ENCODE results near the gene CYP21A2.
"Not testable (repeated sequence)": the region's sequence is repeated elsewhere in the genome, so short reads cannot be mapped to it uniquely, and the experiment has no call there.

The CYP21A2 gene

DNA sequence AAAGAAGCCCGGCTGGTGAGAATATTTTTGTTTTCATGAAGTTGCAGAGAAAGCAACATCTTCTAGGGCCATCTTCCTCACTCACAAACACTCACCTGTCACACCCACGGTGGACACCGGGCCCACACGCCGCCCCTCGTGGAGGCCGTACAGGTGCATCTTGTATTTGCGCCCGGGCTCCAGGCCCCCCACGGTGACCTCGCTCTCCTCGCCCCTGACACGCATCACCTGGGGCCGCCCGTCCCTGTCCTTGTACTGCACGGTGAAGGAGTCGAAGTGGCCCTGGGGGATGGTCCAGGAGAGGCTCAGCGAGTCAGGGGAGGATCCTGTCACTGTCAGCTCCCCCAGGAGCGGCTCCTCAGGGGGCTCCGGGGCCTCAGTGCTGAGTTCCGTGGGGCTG is 17.5 kb downstream of the CYP21A2 start:
- DNase-seq, result not testable (repeated sequence)

DNA sequence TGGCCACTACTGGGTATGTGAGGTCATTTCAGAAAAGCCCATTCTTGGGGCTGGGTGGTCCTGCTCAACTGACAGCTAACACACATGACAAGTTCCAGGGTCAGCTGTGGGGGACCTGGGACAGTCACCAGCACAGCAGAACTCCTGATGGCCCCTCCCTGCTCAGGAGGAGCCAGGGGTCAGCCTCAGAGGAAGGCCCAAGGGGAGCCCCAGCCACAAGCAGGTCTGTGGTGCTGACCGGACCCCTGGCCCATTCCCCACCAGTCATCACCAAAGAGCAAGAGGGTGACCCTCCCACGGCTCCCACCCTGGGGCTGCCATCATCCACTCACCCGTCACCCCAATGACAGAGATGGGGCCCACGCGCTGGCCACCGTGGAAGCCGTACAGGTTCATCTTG is 18.0 kb downstream of the CYP21A2 start:
- DNase-seq, result no peak

DNA sequence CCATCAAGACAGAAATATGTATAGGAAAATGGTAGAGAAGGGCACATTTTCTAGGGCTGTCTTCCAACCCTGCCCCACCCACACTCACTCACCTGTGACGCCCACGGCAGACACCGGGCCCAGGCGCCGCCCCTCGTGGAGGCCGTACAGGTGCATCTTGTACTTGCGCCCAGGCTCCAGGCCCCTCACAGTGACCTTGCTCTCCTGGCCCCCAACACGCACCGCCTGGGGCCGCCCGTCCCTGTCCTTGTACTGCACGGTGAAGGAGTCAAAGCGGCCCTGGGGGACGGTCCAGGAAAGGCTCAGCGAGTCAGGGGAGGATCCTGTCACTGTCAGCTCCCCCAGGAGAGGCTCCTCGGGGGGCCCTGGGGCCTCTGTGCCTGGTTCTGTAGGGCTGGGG is 19.8 kb downstream of the CYP21A2 start:
- DNase-seq, result no peak

DNA sequence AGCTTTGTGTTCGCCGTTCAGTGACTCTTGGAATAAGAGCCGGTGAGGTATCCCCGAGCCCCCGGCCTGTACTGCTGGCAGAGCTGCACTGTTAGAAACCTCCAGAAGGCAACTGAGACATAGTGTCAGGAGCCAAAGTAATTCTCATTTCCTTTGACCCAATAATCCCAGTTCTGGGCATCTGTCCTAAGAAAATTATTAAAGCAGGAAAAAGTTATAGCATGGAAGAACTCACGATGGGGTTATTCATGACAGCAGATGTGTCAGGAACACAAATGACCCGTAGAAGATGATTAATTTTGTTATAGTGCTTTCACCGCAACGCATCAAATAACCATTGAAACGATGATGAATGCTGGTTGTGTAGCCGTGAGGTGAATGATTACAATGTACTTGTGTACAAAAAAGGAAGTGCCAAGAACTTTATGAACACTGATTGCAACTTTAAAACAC is 20.3 kb downstream of the CYP21A2 start:
- no peak for DNase-seq

DNA sequence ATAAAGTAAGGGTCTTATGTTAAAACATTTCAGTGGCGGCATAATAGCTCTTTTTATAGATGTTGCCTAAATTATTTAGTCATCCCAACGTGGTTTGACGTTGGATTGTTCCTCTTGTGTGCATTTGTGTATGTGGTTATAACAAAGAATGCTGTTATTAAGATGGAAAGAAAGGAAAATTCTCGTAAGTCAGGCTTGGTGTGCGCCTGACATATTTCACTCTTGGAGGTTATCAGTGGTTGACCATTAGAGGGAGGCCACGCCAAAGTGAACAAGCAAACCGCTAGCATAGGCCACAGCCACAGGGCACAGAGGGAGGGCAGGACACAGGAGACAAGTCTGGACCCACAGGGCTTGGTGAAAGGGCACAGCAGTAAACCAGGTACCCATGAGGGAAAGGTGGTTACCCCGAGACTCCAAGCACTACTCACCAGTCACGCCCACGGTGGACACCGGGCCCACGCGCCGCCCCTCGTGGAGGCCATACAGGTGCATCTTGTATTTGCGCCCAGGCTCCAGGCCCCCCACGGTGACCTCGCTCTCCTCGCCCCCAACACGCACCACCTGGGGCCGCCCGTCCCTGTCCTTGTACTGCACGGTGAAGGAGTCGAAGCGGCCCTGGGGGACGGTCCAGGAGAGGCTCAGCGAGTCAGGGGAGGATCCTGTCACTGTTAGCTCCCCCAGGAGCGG is 22.9 kb downstream of the CYP21A2 start:
- no peak for DNase-seq

DNA sequence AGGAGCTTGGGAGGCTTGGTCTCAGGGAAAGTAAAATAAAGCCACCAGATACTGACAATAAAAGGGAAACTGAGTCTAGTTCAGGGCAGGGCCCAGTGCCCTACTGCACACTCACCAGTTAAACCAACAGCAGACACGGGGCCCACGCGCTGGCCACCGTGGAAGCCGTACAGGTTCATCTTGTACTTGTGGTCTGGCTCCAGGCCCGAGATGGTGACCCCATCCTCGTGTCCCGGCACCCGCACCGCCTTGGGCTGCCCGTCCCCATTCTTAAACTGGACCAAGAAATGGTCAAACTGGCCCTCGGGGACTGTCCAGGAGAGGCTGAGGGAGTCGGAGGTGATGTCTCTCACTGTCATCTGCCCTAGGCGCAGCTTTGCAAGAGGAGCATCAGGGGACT is 26.5 kb downstream of the CYP21A2 start:
- DNase-seq, result no peak

DNA sequence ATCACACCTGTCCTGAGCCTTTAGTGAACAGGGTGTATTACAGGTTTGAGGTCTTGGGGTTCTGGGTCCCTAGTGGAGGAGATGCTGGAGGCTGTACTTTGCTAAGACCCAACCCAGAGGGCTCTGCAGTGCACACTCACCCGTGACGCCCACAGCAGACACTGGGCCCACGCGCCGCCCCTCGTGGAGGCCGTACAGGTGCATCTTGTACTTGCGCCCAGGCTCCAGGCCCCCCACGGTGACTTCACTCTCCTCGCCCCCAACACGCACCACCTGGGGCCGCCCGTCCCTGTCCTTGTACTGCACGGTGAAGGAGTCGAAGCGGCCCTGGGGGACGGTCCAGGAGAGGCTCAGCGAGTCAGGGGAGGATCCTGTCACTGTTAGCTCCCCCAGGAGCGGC is 29.3 kb downstream of the CYP21A2 start:
- not testable (repeated sequence) for DNase-seq

DNA sequence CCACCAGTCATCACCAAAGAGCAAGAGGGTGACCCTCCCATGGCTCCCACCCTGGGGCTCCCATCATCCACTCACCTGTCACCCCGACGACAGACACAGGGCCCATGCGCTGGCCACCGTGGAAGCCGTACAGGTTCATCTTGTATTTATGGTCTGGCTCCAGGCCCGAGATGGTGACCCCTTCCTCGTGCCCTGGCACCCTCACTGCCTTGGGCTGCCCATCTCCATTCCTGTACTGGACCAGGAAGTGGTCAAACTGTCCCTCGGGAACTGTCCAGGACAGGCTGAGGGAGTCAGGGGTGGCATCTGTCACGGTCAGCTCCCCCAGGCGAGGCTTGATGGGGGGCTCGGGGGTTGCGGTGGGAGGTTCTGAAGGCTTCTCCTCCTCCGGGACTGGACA is 30.1 kb downstream of the CYP21A2 start:
- DNase-seq, result not testable (repeated sequence)

DNA sequence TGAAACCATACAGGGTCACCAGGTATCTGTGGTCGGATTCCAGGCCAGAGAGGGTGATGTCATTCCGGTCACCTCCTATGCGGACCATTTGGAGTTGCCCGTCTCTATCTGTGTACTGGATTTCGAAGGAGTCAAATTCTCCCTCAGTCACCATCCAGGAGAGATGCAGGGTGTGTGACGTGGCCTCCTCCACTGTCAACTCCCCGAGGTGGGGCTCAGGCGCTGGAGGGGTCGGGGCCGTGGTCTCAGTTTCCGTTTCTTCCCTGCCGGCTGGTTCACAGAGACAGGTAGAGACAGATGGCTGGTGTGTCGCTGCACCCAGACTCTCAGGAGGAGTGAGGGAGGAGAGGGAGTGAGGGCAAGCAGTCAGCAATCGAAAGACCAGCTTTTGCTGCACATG is 30.7 kb downstream of the CYP21A2 start:
- no peak for DNase-seq

DNA sequence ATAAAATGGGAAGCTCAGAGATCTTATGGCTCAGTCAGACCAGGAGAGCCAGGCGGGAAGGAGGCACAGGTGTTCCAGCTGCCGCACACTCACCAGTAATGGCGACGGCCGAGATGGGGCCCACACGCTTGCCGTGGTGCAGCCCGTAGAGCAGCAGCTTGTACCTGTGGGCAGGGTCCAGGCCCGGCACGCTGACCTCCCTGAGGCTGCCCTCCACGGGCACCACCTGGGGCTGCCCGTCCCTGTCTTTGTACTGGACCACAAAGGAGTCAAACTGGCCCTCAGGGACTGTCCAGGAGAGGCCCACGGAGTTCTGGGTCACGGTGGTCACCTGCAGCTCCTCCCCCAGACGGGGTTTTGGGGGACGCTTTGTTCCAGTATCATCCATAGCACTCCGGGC is 31.2 kb downstream of the CYP21A2 start:
- no peak for DNase-seq

DNA sequence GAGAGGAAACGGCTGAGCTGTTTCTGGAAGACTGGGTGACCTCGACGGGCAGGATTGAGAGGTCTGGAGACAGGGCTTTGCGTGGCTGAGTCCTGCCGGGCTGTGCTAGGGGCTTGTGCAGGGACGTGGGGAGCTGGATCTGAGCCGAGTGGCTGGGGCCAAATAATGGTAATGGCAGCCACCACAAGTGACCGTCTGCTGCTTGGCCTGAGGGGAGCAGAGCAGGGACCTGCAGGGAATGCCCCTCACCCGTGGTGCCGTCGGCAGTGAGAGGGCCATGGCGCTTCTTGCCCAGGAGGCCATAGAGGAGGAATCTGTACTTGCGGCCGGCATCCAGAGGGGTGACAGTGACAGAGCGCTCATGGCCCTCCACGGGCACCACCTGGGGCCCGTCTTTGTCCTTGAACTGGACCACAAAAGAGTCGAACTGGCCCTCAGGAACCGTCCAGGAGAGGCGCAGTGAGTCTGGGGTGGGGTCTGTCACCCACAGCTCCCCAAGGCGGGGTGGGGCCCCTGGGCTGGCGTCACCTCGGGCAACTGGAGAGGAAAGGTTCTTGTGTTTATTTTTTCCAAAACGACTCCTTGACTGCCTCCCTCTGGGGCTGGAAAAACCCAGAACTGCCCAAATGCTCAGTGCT is 31.8 kb downstream of the CYP21A2 start:
- DNase-seq, result no peak

DNA sequence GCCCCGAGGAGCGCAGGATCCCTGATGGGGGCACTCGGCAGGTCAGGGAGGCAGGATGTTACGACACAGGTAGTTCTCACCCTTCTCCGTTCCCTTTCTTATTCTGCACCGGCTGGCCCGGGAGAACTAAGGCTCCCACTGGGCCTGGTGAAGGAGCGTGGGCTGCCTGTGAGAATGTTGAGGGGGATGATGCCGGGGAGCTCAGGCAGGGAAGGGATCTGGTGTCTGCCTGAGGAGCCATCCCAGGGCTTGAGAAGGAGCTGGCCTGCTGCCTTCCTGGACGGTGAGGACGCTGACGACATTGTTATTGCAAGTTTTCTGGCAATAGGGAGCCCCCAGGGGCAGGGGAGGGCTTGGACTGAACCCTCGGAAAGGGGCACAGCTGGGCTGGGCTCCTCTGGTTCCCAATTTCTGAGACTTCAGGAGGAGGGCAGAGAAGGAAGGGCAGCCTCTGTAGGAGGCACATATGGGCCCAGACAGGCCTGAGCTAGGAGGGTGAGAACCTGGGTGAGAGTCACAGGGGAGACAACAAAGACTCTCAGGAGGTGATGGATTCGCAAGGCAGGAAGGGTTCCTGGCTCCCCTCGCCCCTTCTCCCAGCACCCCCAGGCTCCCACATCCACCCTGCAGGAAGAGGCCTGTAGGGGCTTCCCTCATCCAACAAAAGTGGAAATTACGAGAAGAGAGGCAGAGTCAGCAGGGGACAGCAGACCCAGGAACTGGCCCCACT is 32.8 kb downstream of the CYP21A2 start:
- DNase-seq, result no peak

DNA sequence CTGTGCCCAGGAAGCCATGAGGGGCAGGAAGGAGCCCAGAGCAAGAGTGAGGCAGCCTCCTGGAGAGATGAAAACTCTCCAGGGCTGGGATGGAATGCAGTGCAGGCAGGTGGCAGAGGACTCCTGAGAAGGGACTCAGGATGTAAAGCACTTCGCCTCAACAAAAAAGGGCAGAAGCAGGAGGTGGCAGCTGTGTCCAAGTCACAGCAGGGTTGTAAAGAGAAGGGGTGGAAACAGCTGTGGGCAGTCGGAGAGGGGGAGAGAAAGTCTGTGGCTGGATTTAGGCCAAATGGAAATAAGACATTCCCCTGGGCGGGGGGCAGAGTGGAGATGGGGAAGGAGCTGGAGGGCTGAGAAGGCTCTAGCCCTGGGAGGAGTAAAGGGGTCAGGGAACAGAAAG is 34.9 kb downstream of the CYP21A2 start:
- no peak for DNase-seq

DNA sequence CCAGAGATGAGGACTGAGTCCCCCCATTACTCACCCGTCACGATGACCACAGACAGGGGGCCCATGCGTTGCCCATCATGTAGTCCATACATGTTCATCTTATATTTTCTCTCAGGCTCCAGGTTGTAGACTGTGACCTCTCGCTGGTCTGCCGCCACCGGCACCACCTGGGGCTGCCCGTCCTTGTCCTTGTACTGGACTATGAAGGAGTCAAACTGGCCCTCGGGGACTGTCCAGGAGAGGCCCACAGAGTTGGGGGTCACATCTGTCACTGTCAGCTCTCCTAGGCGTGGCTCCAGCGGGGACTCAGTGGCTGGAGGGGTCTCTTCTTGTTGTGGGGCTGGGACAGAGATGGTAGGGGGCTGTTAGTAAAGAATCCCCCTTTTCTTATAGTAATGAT is 35.4 kb downstream of the CYP21A2 start:
- DNase-seq, result no peak

DNA sequence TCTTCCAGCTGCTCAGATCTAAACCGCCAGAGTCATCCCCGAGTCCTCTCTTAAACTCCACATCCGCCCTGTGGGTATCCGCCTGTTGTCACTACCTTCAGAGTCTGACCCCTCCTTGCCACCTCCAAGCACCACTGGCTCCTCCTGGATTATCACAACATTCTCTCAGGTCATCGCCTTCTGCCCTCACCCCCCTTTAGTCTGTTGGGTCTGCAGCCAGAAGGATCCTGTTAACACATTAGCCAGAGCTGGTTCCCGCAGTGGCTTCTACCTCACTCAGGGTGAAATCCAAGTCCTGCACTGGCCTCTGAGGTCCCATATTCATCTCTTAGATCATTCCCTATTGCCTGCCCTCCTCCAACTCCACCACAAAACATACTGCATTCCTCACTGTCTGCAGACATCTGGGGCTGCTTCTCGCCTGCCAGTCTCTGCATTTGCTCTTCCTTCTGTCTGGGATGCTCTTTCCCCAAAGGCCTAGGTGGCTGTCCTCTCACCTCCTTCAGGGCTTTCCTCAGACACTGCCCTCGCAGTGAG is 36.8 kb downstream of the CYP21A2 start:
- DNase-seq, result no peak

DNA sequence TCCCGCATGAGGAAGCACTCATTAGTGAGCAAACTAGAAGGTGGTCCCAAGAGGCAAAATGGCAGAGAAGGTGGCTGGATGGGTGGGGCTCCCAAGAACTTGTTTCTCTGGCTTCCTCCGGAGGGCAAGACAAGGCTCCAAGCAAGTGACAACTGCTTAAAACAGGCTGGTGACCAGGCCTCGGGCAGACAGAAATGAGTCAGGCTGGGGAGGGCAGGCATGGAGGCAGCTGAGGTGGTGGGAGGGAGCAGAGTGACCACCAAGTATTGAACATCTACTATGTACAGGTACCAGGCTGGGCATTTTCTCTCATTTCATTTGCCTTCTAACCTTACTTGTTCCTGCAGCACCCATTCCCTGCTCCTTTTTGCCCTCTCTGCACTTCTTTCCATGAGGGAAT is 37.6 kb downstream of the CYP21A2 start:
- DNase-seq, result no peak

DNA sequence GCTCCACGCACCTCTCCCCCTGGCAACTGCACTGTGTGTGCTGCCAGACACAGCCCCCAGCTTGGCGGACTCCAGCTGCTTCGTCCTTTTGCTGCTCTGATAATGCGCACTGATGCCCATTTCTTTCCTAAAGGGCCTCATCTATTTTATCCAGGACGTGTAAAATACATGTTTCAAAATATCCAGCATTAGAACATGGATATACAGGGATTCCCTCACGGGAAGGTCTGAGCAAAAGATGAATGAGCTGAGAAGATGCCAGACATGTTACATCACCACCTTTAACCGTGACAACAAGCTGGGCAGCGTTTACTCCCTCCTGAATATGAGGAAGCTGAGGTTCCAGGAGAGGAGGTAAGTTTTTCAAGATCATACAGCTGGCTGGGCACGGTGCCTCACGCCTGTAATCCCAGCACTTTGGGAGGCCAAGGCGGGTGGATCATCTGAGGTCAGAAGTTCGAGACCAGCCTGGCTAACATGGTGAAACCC is 38.1 kb downstream of the CYP21A2 start:
- no peak for DNase-seq

DNA sequence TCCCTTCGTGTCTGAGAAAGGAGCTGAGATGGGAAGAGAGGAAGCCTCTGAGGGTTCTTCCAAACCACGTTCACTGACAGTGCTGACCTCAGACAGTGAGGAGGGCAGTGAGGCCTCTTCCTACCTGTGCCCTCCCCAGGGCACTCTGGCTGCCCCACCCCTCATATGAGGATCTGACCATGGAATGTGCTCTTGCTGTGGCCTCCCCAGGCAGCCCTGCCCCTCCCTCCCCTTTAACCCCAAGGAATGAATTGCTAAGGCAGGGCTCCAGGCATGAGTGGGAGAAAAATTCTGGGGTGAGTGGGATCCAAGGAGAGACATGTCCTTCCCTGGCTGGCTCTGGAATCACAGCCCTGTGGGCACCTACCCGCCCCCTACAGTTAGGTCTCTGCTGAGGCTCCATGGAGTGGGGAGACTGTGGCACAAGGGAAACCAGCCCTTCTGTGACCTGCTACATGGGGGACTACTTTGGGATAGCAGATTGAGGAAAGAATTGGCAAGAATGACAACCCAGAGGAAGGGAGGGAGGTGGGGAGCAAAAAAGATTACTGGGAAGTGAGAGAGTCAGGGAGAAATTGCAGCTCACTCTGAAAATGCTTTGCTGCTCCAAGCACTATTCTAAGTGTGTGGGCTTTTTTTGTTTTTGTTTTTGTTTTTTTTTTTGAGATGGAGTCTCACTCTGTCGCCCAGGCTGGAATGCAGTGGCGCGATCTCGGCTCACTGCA is 41.5 kb downstream of the CYP21A2 start:
- DNase-seq, result no peak

DNA sequence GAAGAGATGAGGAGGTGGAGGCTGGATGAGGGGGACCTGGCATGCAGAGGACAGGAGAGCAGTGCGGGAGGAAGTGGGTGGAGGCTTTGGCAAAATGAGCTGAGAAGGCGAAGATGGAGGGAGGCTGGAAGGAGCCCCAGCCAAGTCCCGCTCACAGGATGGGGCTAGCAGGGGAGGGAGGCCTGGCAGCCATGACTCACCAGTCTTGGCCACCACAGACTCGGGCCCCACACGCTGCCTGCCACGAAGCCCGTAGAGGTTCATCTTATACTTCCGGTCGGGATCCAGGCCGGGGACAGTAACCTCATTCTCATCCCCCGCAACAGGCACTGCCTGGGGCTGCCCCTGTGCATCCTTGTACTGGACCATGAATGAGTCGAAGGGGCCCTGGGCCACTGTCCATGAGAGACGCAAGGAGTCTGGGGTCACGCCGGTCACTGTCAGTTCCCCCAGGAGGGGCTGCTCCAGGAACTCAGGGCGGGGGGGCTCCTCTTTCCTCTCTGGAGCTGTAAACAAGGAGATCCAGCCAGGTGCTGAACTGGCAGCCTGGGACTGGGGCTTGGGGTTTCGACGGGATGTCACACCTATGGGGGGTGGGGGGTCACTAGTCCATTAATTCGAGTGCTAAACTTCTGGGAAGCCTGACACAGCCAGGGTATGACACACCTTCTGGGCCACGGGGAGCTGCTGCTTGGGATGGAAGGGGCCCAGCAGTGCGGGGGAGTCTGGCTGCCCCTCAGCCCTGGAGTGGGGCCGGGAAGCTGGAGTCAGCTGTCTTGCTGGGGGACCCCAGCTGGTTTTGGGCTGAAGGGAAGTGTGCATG is 43.2 kb downstream of the CYP21A2 start:
- no peak for DNase-seq

DNA sequence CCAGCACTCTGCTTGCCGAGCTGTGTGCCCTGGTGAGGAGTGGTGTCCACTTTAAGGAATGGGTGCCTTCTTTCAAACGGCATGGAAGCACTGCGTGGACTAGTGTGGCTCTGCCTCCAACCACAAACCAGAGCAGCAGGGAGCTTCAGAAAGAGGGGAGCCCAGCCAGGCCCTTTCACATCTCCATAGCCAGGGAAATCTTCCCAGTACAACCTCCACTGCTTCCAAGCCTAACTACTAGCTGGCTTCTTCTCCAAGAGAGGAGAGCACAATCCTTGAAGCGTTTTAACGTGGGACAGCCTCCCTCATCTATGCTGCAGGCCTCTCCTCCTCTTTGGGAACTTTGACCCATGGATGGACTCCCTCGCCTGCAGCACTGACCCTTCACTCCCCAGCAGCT is 44.3 kb downstream of the CYP21A2 start:
- no peak for DNase-seq

DNA sequence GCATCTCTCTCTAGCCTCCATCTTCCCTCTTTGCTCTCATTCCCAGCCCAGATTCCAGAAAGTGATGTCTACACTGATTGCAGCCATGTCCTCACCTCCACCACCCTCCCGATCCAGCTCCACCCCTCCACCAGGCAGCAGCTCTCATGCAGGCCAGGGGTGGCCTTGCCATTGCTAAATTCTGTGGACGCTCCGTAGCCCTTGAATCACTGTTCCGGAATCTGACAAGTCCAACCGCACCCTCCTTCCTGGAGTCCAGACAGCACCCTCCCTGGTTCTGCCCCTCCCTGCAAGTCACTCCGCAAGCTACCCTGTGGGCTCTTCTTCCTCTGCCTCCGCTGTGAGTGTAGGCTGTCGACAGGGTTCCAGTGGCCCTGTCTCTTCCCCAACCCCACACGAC is 44.7 kb downstream of the CYP21A2 start:
- DNase-seq, result no peak

Data from activated CD4-positive, alpha-beta T cell treated with anti-CD3 and anti-CD28 coated beads for 48 hours (primary cell).